Smooth muscle cell (in vitro differentiated cells): Measurements from ENCODE around the gene MAP3K5. TPM values are rescaled to one million over a fixed set of nuclear protein-coding genes. Genes with fewer than 3 reads are reported as not detected.

Source experiments
- DNase-seq: peaks from one replicate; lab custom pipeline; 2025; ENCODE audit not compliant: unreplicated experiment; lab: John Stamatoyannopoulos, UW
- H2AFZ ChIP-seq: fragments of 200-600 bp; sonication (generic); 2 replicates; pipeline ENCODE4 v1.6.0; 2016; ENCODE audit warnings: antibody characterized with exemption, low read depth, mild to moderate bottlenecking
- H3F3A ChIP-seq: fragments of 200-600 bp; sonication (generic); 2 replicates; pipeline ENCODE4 v1.6.0; 2017; ENCODE audit warnings: antibody characterized with exemption, low read depth
- H3K27ac ChIP-seq: fragments of 200-600 bp; sonication (generic); 2 replicates; pipeline ENCODE4 v1.5.1; 2016; ENCODE audit warnings: low read depth, mild to moderate bottlenecking
- H3K27me3 ChIP-seq: fragments of 200-600 bp; sonication (generic); 2 replicates; pipeline ENCODE4 v1.6.1; 2016; ENCODE audit warnings: low read depth, mild to moderate bottlenecking
- H3K36me3 ChIP-seq: fragments of 200-600 bp; sonication (generic); 2 replicates; pipeline ENCODE4 v1.5.1; 2016; ENCODE audit warnings: low read depth
- H3K4me1 ChIP-seq: fragments of 200-600 bp; sonication (generic); 2 replicates; pipeline ENCODE4 v1.5.1; 2016; ENCODE audit warnings: low read depth
- H3K4me2 ChIP-seq: fragments of 200-600 bp; sonication (generic); 2 replicates; pipeline ENCODE4 v1.6.0; 2016; ENCODE audit warnings: mild to moderate bottlenecking
- H3K4me3 ChIP-seq: fragments of 200-600 bp; sonication (generic); 2 replicates; pipeline ENCODE4 v1.5.1; 2016; ENCODE audit warnings: mild to moderate bottlenecking
- H3K79me2 ChIP-seq: fragments of 200-600 bp; sonication (generic); 2 replicates; pipeline ENCODE4 v1.6.0; 2016; ENCODE audit warnings: low read depth, mild to moderate bottlenecking
- H3K9ac ChIP-seq: fragments of 200-600 bp; sonication (generic); 2 replicates; pipeline ENCODE4 v1.6.0; 2016; ENCODE audit warnings: low read depth
- H3K9me3 ChIP-seq: fragments of 200-600 bp; sonication (generic); replicated peaks from 2 replicates; pipeline ENCODE4 v1.5.1; 2016; ENCODE audit warnings: low read depth
- H4K20me1 ChIP-seq: fragments of 200-600 bp; sonication (generic); 2 replicates; pipeline ENCODE4 v1.6.0; 2016; ENCODE audit warnings: low read depth
- CTCF ChIP-seq: fragments of 200-600 bp; sonication (generic); IDR thresholded peaks from 2 replicates; pipeline ENCODE4 v1.5.1; 2017; ENCODE audit warnings: borderline replicate concordance, mild to moderate bottlenecking, antibody characterized with exemption; ENCODE audit not compliant: insufficient read depth, poor library complexity, severe bottlenecking
- WGBS: methylation state at CpG from one replicate; pipeline ENCODE4 v1.1.7; 2016; ENCODE audit warnings: low lambda C conversion rate; 5-methylcytosine and 5-hydroxymethylcytosine counted together
- polyA plus RNA-seq: library from polyadenylated mRNA; unstranded; fragments of >200 nt; fragmentation: Nextera tagmentation; extraction: Ambion mirVana; gene quantifications from 2 replicates; pipeline ENCODE4 v1.2.1, GENCODE V29; 2016
- total RNA-seq: library from RNA; depleted of rRNA; stranded (reverse); fragments of >200 nt; gene quantifications from 2 replicates; pipeline ENCODE4 v1.2.3, GENCODE V29; 2014

MAP3K5 gene
- total and polyA plus RNA-seq, 2 experiments from 2014 or later = 0.93 to 2.1 TPM

GRCh38 chr6:136780972-136781371 is 11.3 kb downstream of the MAP3K5 start:
- Histone ChIP-seq H3K9me3 (no peaks in the 10 kb centered on the region), H3K9ac (no peak overlapping the region), H3K36me3 (no peaks in the 10 kb centered on the region), H4K20me1 (no peaks in the 10 kb centered on the region), H3K79me2 (no peaks in the 10 kb centered on the region), H3K27me3 (no peaks in the 10 kb centered on the region), H3K4me1 (no peaks in the 10 kb centered on the region), H3K4me3 (no peak overlapping the region), H3K27ac (no peak overlapping the region), H3F3A (no peaks in the 10 kb centered on the region), H3K4me2 (no peak overlapping the region), H2AFZ (no peak overlapping the region)
- DNase-seq = no peak
- 96% methylated on average over 3 of the region's 3 CpGs for WGBS
- no peak for TF ChIP-seq CTCF

GRCh38 chr6:136779682-136780081 is 12.6 kb downstream of the MAP3K5 start:
- no peak for TF ChIP-seq CTCF
- no peaks in the 10 kb centered on the region for H3K36me3 ChIP-seq
- H2AFZ ChIP-seq = no peak overlapping the region
- no peaks in the 10 kb centered on the region for H3K9me3 ChIP-seq
- WGBS = 77% methylated on average over 1 of the region's 1 CpG
- no peaks in the 10 kb centered on the region for H3F3A ChIP-seq
- H3K4me2 ChIP-seq = no peak overlapping the region
- H3K4me1 ChIP-seq = no peaks in the 10 kb centered on the region
- H3K9ac ChIP-seq = no peak overlapping the region
- H3K27me3 ChIP-seq = no peaks in the 10 kb centered on the region
- no peaks in the 10 kb centered on the region for H3K79me2 ChIP-seq
- no peaks in the 10 kb centered on the region for H4K20me1 ChIP-seq
- no peak overlapping the region for H3K27ac ChIP-seq
- DNase-seq = no peak
- no peak overlapping the region for H3K4me3 ChIP-seq

- H2AFZ ChIP-seq = no peak overlapping the region
- no peaks in the 10 kb centered on the region for H3K9me3 ChIP-seq
- no peak overlapping the region for H3K27ac ChIP-seq
- TF ChIP-seq CTCF = no peak
- no peaks in the 10 kb centered on the region for H3K4me1 ChIP-seq
- H3K36me3 ChIP-seq = no peaks in the 10 kb centered on the region
- no peaks in the 10 kb centered on the region for H4K20me1 ChIP-seq
- no peaks in the 10 kb centered on the region for H3K27me3 ChIP-seq
- H3K4me2 ChIP-seq = no peak overlapping the region
- no peak overlapping the region for H3K4me3 ChIP-seq
- DNase-seq = no peak
- WGBS = 87% methylated on average over 3 of the region's 3 CpGs
- no peaks in the 10 kb centered on the region for H3K79me2 ChIP-seq
- H3K9ac ChIP-seq = no peak overlapping the region
- no peaks in the 10 kb centered on the region for H3F3A ChIP-seq
Measured at GRCh38 chr6:136777651-136778050, 14.6 kb downstream of the MAP3K5 start.

GRCh38 chr6:136775548-136775947 is 16.7 kb downstream of the MAP3K5 start:
- H3K4me3 ChIP-seq = no peak overlapping the region
- H3K4me2 ChIP-seq = no peak overlapping the region
- DNase-seq = no peak
- H3K27ac ChIP-seq = no peak overlapping the region
- H3K4me1 ChIP-seq = no peaks in the 10 kb centered on the region
- no peaks in the 10 kb centered on the region for H4K20me1 ChIP-seq
- H3K9me3 ChIP-seq = no peaks in the 10 kb centered on the region
- no peaks in the 10 kb centered on the region for H3K79me2 ChIP-seq
- TF ChIP-seq CTCF = no peak
- no peak overlapping the region for H3K9ac ChIP-seq
- no peaks in the 10 kb centered on the region for H3K27me3 ChIP-seq
- H3K36me3 ChIP-seq = no peaks in the 10 kb centered on the region
- H3F3A ChIP-seq = no peaks in the 10 kb centered on the region
- H2AFZ ChIP-seq = no peak overlapping the region
- WGBS = 85% methylated on average over 2 of the region's 2 CpGs
